ENCODE data around the gene TTC4.

The TTC4 gene

DNA sequence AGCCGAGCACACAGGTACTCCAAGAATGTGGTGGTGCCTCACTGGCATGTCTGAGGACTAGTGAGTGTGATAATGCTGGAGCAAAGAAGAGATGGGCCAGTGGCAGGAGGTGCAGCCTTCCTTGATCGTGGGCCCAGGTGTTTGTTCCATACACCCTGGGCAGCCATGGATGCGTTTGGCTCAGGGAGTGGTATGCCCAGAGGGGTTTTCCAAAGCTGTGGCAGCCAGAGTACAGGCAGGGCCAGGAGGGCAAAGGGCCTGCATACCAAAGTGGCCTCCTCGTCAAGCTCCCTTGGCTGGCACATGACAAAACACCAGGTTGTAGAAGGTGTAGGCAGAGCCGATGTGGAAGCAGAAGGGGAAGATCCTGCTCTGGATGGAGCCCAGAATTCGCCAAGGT is 29.6 kb downstream of the TTC4 start:
- TF ChIP-seq CTCF (IDR thresholded peaks at IDR 0.05) (no peak), ZFX (IDR thresholded peaks at IDR 0.05; ENCODE audit: borderline replicate concordance) (no peak)
- H3K27ac ChIP-seq, result no peak overlapping the region

DNA sequence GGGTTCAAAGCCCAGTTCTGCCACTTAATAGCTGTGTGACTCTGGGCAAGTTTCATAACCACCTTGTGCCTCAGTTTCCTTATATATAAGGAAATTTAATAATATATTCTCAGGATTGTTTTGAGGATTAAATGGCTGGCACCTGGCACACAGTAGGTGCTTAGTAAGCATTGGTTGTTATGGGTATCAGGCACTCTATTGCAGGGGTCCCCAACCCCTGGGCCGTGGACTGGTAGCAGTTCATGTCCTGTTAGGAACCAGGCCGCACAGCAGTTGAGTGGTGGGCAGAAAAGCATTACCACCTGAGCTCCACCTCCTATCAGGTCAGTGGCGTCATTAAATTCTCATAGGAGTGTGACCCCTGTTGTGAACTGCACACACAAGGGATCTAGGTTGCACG is 30.2 kb downstream of the TTC4 start:
- no peak for TF ChIP-seq ZFX (IDR thresholded peaks at IDR 0.05; ENCODE audit: borderline replicate concordance)
- TF ChIP-seq CTCF (IDR thresholded peaks at IDR 0.05), result no peak

GRCh38 chr1:54748094-54748835 is 32.6 kb downstream of the TTC4 start:
- no peak for TF ChIP-seq ZFX (IDR thresholded peaks at IDR 0.05; ENCODE audit: borderline replicate concordance)
- TF ChIP-seq CTCF (IDR thresholded peaks at IDR 0.05), result no peak

More for the DNA sequence above, 30.2 kb downstream of the TTC4 start:
- no peak overlapping the region for H3K27ac ChIP-seq

GRCh38 chr1:54750596-54750995 is 34.9 kb downstream of the TTC4 start:
- H3K27ac ChIP-seq, result no peak overlapping the region
- TF ChIP-seq ZFX (IDR thresholded peaks at IDR 0.05; ENCODE audit: borderline replicate concordance) (no peak), CTCF (IDR thresholded peaks at IDR 0.05) (no peak)

More at GRCh38 chr1:54748094-54748835, 32.6 kb downstream of the TTC4 start:
- no peak overlapping the region for H3K27ac ChIP-seq

DNA sequence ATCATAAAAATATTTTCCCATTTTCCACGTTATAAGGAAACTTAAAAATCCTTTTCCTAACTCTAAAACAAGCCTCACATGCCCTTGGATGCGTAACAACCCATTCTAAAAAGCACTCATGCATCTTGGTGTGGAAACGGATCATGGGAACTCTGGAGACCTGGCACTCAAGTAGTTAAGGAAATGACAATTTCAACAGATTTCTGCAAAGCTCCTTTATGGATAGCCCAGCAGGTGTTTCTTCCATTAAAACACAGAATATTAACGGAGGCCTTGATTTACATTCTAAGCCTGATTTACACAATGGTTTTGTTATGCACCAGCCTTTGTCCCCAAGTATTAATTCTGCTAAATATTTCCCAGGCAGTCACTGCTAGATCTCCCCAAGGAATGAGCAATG is 35.8 kb downstream of the TTC4 start:
- TF ChIP-seq ZFX (IDR thresholded peaks at IDR 0.05; ENCODE audit: borderline replicate concordance) (no peak), CTCF (IDR thresholded peaks at IDR 0.05) (no peak)
- no peak overlapping the region for H3K27ac ChIP-seq

DNA sequence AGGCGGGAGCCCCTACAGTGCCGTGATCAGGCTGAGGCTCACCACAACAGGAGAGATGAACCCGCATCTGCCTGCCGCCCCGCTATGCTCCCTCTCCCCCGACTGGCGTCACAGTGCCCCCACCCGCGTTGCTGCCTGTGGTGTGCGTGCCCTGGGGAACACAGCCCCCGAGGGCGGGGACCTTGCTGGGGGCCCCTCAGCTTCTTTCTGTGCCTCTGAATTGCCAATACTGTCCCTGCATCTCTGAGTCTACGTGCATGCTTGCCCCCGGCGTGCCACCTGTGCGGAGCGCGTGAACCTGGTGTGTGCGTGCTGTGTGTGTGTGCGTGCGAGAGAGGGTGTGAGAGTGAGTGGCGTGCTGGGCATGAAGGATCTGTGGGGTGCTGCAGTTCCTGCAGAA is 38.4 kb downstream of the TTC4 start:
- H3K27ac ChIP-seq, result no peak overlapping the region
- TF ChIP-seq ZFX (IDR thresholded peaks at IDR 0.05; ENCODE audit: borderline replicate concordance) (no peak), CTCF (IDR thresholded peaks at IDR 0.05) (no peak)

DNA sequence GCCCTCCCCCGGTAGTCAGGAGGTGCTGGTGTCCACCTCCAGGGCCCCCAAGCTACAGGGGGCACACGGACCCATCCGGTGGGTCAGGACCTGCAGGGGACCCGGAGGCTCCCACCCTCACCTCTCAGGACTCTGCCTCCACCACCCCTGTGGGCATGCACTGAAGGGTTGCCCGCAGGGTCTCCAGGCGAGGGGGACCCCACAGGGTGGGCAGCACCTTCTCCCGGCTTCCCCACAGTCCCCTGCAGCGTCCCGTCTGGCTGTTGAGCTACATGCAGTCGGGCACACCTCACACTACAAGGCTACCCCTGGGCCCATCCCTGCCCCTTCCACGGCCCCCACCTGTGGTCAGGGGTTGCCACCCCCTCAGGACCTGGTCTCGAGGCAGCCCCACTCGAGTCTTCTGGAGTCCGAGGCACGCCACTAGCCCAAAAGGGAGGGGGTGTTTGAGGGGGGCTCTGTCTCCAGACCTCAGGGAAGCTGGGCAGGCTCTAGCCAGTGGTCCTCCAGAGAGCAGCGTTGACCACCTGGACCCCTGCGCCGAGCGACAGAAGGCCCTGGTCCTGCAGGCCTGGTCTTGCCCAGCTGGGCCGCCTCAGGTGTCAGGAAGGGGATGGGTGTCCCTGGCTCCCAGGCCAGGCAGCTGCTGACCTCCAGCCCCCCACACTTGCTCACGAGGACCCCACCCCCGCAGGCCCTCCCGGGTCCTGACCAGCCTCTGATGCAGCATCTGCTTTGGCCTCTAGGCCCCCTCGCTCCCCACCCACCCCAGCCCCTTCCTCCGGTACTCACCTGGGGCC is 39.0 kb downstream of the TTC4 start:
- no peak for TF ChIP-seq ZFX (IDR thresholded peaks at IDR 0.05; ENCODE audit: borderline replicate concordance)
- no peak for TF ChIP-seq CTCF (IDR thresholded peaks at IDR 0.05)
- H3K27ac ChIP-seq, result no peak overlapping the region

All from 22Rv1 (cell line).